ENCODE results near the gene TLL2.

Gene TLL2

GRCh38 chr10:96358851-96359540 is 154.7 kb downstream of the TLL2 start, which contains the start of gene OPALIN:
Gene OPALIN, minus strand, starts transcription at chr10:96359002. Its CDS starts 106 bp downstream, at chr10:96358896.
- DNase-seq (ENCODE audit: low spot score): no peak

DNA sequence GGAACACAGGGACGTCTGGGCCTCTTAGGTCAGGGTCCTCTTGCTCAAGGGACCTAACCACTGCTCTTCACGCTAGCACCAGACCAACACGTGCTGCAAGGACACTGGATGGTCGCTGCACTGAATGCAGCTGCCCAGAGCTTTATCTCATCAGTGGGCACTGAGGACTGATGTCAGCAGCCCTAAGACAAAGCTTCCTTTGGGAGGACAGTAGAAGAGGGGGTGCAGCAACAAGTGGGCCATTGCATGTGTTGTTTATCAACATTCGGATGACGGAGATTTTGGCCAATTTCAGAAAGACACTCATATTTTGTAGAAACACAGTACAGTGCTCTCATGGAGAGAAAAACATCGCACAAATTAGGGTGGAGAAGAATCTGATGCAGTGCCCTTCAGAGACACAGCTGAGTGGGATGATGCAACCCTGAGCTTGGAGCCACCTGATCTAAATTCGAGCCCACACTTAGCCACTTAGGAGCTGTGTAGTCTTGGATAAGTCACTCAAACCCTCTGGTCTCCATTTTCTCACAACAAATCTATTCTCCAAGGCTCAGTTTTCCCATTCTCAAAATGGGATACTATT is 156.6 kb downstream of the TLL2 start:
- DNase-seq (ENCODE audit: low spot score): no peak

DNA sequence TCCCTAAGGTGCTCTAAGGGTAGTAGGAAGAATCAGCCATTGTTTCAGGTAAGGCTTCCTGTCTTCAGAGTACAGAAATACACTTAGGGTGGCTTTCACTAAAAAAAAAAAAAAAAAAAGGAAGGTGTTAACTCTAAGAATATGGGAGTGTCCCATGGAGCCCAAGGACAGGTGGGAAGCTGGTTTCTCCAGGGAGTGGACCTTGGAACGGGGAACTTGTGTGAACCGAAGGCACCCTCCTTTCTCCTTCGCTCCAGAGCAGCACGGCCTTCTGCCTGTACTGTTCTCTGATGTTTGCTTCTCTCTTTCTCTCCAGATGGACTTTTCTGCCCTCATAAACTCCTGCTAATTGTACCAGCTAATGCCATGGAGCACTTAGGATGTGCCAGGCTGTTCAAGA is 161.1 kb downstream of the TLL2 start:
- DNase-seq (ENCODE audit: low spot score): no peak

- DNase-seq (ENCODE audit: low spot score): no peak
These were observed 161.7 kb downstream of the TLL2 start for GRCh38 chr10:96352027-96352426.

DNA sequence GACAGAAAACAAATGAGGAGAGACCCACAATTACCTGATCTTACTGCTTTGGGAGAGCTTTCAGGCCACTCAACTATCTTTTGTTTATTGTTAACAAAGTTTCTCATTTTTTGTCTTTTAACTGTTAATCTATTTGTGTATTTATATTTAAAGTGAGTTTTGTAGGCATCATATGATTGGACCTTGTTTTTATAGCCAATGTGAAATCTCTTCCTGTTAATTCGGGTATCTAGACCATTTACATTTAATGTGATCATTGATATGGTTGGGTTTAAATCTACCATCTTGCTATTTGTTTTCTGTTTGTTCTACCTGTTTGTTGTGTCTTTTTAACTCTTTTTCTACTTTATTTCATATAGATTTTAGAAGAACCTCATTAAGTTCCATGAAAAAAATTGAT is 167.4 kb downstream of the TLL2 start:
- no peak for DNase-seq (ENCODE audit: low spot score)

- no peak for DNase-seq (ENCODE audit: low spot score)
These were observed 168.5 kb downstream of the TLL2 start for GRCh38 chr10:96345222-96345621.

- no peak for DNase-seq (ENCODE audit: low spot score)
These were observed 169.5 kb downstream of the TLL2 start for GRCh38 chr10:96344178-96344577.

GRCh38 chr10:96342402-96342801 is 171.3 kb downstream of the TLL2 start:
- no peak for DNase-seq (ENCODE audit: low spot score)

DNA sequence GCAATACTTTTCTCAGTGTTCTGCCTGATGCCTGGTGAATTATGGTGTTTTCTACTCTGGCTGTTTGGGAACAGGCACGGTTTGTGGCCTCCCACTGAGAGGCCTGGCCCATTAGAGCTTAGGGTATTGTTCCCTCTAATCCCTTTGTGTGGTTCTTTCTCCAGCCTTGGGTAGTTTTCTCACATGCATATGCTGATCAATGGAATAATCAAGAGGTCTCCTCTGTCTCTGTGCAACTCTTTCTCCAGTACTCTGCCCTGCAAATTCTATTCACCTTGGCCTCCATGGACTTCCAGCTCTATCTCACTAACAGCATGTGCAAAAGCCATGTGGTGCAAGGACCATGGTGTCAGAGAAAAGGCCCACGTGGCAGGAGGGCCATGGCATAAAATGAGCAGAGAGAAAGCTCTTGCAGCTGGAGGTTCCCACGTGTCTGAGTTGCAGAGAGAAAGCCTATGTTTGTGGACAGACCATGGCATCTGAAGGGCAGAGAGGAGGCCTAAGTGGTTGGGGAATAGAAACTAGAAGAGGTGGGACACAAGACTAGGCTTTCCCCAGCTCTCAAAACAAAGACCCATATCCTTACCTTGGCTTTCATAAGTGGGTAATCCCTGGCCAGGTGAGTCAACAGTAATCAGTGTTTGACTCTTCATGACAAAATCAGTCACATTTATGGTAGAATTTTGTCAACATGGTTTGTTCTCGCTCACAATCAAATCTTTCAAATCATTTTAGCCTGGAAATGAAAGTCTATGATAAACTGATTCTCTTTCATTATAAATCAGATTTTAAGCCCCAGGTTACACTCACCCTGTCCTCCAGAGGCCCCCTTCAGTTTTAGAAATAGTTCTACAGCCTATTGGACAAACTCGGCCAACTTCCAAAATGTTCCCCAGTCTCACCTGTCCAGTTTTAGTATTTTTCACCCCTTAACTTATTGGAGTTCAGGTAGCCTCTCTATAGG is 172.2 kb downstream of the TLL2 start:
- DNase-seq (ENCODE audit: low spot score): no peak

DNA sequence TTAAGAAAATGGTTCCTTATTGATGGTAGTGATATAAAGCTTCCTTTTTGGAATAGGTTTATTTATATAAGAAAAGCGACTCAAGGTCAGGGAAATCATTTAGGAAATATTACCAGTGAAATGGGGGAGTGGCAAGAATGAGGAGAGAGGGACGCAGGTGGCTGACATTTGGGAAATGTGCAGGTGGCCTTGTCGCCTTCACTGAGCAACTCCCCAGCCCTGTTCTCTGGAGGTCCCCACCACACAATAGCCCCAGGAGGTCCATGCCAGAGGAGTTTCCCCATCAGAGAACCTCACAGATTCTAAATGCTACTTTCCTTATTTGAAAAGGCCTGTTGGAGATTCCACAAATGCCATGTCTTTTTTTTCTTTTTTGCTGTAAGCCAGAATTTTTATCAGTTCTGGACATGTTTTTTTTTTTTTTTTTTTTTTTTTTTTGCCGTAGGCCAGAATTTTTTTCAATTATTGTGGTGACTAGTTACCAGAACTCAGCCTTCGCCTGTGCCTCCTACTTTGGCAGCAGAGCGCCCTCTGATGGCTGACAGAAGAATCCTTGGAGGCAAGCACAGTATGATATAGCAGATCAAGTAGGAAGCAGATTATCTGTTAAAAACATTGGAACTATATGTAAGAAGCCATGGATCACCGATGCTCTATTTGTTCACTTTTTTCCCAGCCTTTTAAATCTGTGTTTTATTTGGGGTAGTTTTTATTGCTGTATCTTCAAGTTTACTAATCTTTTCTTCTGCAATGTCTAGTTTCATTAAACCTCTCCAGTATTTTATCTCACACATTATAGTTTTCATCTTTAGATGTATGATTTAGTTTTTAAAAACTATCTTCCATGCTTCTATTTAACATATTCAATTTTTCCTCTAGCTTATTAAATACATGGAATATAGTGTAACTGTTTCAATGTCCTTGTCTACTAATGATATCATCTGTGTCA is 173.5 kb downstream of the TLL2 start:
- DNase-seq (ENCODE audit: low spot score): peak; percentile 45

DNA sequence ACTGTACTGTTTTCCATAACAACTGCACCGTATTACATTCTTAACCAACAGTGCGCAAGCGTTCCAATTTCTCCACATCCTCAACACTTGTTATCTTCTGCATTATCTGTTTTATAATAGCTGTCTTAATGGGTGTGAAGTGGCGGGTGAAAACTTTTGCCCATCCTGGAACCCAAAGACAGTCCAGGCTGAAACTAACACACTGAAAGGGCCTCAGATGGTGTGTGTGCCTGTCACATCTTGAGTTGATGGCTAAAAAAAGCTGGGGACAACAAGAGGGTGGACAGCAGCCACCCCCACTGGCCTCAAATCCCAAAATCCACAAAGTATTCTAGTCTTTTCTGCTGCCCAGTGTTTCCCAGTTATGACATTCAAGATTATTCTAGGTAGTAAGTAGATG is 174.3 kb downstream of the TLL2 start:
- no peak for DNase-seq (ENCODE audit: low spot score)

DNA sequence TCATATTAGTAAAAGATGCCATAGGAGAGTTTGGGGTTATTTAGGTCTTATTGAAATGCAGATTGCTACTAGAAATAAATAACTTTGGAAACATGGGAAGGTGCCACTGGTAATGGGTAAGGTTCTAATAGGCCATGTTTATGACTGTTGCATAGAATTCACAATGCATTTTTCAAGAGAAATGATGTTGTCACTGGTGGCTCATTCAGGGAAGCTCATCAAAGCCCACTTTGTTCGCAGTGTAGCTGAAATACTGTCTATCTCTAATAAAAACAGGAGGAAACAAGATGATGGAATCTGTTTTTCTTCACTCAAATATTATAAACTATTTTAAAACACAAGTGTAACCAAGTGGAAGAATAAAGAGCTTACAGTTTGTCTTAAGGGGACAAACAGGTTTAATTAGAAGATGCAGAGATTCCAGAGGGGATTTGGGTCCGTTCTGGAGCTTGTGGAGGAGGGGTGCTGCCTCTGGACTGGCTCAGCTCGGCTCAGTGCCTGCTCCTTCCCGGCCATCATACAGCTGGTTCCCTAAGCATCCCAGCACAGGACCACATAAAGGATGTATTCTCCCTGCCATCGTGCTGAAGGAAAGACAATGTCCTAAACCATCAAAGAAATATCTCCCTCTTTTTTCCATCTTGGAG is 175.3 kb downstream of the TLL2 start:
- DNase-seq (ENCODE audit: low spot score): no peak

DNA sequence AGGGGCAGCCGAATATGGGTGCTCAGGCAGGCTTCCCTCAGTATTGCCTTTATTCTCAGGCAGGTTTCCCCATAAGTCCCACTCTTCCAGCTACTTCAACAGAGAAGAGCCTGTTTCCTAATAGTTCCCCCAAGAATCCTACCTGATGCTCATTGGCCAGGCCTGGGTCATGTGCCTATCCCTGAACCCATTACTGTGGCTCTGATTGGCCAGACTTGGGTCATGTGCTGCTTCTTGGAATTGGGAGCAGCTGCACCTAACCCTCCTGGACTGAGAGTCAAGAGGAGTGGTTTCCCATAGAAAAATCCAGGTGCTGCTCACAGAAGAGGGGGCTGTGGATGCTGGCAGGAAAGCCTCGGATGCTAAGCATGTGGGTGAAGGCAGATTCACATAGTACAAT is 176.6 kb downstream of the TLL2 start:
- no peak for DNase-seq (ENCODE audit: low spot score)

- peak; percentile 5 for DNase-seq (ENCODE audit: low spot score)
These were observed 178.9 kb downstream of the TLL2 start for GRCh38 chr10:96334616-96335526.

- peak; percentile 10 for DNase-seq (ENCODE audit: low spot score)
These were observed 180.6 kb downstream of the TLL2 start for GRCh38 chr10:96333101-96333500.

GRCh38 chr10:96327462-96327861 is 186.3 kb downstream of the TLL2 start:
- no peak for DNase-seq (ENCODE audit: low spot score)

DNA sequence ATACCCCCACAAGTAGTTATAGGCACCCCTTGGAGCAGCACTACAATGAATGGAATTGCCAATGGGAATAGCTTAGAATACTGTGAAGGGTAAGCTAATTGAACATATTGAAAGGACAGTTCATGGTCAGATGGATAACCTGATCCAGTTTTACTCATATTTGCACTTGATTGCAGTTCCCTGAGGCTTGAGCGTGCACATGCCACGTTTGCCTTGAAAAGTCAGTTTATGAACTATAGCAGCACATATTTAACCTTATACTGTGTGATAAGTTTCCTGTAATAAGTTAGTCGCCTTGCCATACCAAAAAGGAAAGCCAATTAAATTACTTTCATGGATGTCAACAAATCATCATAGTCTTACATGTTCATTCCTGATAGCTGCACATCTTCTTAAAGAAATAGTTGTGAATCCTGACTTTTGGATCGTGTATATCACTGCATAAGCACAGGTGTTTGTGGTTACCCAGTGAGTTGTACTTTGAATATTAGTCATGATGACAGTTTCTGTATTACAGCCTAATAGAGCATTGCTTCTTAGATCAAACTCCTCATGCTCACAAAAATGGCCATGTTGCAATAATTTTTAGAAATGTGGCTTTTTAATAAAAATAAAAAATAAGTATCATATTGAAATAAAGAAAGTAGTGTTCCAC is 187.9 kb downstream of the TLL2 start:
- no peak for DNase-seq (ENCODE audit: low spot score)

GRCh38 chr10:96324447-96324846 is 189.3 kb downstream of the TLL2 start:
- no peak for DNase-seq (ENCODE audit: low spot score)

DNA sequence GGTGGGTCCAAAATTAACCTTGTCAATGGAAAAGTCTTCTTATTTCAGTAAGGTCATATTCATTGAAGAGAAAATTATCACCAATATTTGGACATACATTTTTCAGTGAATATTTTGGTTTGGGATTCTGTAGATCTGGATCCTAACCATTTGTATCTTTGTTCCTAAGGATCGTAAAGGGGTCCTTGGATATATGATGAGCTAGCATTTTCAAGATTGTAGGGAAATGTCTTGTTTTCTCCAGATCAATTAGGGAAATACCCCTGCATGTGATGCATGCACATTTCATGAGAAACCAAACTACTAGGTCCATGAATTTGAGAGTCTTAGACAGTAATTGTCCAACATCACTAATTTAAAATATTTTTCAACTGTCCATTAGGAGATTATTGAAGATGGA is 191.5 kb downstream of the TLL2 start:
- DNase-seq (ENCODE audit: low spot score): no peak

DNA sequence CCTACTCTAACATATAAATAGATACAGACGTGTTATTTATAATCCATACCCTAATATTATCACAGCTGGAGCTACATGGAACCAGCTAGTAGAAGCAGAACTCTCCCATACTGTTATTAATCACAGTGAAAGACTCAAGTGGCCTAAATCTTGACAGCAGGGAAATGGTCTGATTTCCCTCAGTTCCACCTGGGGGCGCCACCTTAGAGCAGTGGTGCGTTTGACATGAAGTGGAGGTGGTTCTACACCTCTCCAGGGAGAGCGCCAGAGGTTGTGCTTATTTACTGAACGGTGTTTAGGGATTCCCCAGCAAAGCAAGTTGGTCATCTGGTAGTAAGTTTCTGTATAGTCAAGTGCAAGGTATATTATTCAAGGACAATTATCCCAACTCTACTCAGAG is 191.9 kb downstream of the TLL2 start:
- no peak for DNase-seq (ENCODE audit: low spot score)
